ENCODE data around the gene ZNF609.

ZNF609 gene, protein sequence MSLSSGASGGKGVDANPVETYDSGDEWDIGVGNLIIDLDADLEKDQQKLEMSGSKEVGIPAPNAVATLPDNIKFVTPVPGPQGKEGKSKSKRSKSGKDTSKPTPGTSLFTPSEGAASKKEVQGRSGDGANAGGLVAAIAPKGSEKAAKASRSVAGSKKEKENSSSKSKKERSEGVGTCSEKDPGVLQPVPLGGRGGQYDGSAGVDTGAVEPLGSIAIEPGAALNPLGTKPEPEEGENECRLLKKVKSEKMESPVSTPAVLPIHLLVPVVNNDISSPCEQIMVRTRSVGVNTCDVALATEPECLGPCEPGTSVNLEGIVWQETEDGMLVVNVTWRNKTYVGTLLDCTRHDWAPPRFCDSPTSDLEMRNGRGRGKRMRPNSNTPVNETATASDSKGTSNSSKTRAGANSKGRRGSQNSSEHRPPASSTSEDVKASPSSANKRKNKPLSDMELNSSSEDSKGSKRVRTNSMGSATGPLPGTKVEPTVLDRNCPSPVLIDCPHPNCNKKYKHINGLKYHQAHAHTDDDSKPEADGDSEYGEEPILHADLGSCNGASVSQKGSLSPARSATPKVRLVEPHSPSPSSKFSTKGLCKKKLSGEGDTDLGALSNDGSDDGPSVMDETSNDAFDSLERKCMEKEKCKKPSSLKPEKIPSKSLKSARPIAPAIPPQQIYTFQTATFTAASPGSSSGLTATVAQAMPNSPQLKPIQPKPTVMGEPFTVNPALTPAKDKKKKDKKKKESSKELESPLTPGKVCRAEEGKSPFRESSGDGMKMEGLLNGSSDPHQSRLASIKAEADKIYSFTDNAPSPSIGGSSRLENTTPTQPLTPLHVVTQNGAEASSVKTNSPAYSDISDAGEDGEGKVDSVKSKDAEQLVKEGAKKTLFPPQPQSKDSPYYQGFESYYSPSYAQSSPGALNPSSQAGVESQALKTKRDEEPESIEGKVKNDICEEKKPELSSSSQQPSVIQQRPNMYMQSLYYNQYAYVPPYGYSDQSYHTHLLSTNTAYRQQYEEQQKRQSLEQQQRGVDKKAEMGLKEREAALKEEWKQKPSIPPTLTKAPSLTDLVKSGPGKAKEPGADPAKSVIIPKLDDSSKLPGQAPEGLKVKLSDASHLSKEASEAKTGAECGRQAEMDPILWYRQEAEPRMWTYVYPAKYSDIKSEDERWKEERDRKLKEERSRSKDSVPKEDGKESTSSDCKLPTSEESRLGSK (N-terminal part only)

DNA sequence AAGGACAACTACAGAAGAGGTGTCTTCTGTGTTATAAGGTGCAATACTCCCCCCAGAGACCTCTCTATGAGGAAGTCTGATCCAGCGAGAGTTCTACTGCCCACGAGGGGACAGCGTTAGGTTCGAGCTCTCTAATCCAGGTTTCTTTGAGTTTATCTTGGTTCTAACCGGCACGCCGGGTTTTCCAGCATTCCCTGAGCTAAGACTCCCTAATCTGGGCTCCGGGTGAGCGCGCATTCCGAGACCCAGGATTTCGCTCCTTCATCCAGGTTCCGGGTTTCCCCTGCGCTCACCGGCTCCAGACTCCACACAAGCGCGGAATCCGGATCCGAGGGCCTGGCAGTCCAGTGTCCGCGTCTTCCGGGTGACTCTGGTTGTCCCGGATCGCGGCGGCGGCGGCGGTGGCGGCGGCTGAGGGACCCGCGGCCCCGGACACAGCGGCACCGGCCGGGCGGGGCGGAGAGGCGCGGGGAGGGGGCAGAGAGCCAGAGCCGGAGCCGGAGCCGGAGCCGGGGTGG is at the start of gene ZNF609:
ZNF609 (plus strand) TSS at position 373 of the 518 bp plus-strand sequence. CDS start 38,842 bp downstream, outside the sequence.
- DNase-seq, result peak; percentile 93

DNA sequence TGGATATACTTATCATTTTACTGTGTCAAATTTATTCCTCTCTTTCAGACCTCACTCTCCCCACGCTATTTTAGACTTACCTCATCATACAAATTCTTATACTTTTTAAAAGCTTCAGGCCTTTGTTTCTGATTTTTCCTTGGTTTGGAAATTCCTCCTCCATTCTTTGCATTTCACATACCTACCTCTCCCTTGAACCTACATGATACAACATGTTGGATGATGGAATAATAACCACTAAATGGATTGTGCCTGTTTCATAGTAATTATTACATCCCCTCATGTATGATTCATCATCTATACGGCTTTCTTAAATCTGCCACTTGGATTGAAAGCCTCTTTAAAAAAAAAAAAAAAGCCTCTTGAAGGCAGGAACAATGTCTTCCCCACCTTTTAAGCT is 48.2 kb upstream of the ZNF609 start:
- no peak for DNase-seq

DNA sequence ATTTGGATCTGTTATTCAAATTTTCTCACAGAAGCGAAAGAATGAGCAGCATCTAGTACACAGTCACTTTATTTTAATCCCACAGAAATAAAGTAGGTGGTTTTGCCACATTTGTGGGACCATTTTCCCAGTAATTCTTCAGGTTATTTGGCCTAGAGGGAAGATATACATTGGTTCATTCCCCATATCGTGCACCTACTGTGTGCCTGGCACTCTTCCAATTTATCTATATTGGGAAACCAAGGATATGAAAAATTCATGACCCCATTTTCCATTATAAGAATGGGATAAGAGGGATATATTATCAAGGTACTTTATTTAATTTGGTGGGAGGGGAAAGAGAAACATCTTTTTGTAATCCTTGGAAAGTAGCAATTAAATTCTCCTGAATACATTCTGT is 37.7 kb upstream of the ZNF609 start:
- DNase-seq, result no peak

DNA sequence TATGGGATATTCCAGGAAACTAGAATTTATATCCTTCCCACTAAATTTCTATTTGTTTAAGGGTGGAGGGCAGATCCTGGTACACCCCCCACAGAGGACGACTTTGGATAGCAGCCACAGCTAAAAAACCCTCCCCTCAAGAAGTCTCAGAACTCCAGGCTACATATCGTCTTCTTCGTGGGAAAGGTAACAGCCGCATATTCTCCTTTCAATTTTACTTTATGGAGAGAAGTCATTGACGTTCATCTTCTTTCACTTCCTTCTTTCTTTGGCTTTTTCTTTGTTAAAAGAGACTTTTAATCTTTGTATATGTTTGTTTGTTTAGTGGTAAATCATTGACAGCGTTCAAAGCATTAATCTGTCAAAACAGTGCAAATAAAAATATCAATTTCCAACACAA is 36.4 kb upstream of the ZNF609 start:
- DNase-seq, result no peak

DNA sequence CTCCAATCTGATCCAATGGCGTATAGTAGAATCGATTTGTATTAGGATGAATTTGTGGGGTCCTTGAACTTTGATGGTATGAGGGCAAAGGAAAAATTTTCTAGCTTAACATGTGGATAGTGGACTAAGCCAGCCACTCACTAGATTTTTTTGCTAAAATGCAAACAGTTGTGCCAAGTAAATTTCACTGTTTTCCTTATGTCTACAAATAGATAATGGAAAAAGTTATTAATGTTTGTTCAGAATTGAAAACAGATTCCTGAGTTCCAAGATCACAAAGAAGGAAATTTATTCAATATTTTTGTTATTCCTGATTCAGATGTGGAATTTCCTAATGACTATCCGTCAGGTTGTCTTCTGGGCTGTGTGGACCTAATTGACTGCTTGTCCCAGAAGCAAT is 35.2 kb upstream of the ZNF609 start:
- no peak for DNase-seq

DNA sequence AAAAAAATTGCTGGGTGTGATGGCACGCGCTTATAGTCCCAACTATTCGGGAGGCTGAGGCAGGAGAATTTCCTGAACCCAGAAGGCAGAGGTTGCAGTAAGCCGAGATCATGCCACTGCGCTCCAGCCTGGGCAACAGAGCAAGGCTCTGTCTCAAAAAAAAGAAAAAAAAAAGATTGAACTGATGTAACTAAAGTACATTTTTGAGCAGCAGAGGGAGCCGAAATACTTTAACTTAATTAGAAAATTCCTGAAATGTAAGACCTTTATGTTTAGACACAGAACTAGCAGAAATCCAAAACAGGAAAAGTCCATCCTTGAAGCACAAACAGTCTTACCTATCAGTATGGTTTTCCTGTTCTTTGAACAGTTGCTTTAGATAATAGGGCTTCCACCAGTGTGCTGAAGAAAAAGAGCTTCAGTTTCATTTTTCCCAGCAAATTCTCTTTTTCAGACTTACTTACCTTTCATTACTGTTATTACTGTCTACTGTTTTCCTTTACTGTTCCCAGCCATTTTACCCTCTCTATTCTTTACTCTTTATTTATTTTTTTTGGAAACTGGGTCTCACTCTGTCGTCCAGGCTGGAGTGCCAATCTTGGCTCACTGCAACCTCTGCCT is 33.4 kb upstream of the ZNF609 start:
- peak; percentile 51 for DNase-seq

DNA sequence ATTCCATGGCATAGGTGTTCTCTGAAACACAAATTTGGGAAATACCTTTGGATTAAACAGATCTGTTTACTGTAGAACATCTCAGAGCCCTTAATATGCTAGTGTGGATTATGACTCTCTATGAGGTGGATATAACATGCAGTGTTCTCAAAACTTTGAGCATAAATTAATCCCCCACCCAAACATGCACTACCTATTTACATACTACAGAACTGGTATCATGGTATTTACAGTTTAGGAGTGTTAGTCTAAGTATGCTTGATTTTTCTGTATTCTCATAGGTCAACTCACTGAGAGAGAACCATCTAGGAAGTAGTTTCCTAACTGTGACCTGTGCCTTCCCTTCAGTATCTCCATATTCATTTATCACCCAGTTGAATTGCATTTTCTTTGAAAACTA is 30.9 kb upstream of the ZNF609 start:
- DNase-seq, result no peak

DNA sequence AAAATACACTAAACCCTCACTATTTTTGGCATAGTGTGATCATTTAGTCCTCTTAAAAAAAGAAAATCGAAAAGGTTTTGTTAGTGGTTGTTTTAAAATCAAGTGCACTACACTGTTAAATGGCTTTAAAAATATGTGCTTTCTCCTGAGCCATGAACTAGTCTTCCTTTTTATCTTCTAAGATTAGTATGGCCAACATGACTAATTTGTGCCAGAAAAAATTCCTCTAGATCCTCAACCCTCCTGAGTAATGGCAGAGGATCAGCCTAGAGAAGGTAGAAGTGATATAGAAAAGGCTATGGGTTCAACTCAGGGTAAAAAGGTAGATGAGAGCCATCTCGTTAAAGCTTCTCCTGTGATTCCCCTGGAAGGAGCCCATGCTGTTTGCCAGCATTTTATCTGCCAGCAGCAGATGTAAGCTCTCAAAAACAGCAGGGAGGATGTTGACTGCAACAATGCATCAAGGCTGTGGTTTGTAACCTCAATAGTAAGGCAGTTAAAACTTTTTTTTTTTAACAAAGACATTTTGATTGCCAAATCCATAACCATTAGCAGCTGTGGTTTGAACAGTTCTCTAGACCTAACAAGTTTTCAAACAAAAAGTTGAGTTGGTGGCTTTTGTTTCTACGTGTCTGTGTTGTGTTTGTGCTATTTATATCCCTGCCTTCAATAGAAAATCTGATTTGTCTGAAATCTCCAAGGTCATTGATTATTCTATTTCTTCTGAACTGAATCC is 30.2 kb upstream of the ZNF609 start:
- DNase-seq, result peak; percentile 71

DNA sequence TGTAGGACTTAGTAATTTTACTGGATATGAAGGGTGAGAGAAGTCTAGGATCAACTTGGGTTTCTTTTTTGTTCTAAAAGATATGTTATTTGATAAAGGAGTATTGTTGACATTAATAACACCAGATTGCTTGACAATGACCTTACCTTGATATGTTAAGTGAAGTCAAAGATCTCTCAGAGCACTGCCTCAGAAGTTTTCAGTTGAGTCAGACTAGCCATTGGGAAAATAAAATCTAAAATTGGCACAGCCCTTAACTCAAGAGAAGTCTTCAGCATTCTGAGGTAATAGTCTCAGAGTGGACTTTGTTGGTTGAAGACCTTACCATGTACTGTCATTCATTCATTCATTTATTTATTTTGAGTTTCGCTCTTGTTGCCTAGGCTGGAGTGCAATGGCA is 22.4 kb upstream of the ZNF609 start:
- DNase-seq, result no peak

DNA sequence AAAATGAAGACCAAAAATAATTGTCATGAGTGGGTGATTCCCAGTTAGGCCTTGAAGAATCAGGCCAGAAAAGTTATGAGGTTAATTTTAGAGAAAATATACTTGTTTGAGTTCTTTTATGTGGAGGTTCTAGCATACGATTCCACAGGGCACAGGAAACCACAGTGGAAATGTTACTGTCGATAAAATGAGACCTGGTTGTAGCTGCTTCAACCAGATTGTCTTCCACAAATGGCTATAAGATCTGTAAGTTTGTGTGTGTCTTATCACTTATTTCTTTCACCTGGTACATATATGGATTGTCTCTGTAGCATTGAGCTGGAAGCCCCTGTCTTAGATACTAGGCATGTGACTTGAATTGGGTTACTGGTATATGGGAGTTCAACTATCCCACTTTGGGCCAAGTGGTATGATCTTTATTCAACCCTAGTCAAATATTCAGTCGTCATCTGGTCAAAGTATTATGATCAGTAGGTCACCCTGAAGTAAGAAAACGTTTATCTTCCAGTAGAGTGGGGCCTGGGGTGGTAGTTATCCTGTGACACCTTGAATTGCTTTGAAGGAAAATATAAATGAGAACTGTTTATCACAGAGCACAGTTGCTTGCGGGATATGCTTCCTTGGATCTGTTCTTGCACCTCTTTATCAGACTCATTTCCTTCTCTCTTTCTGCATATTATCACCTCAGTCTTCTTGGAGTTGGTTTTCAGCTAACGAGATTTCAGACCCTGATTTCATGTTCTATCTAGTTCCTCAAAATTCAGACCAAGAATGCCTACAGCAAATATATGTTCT is 21.5 kb upstream of the ZNF609 start:
- DNase-seq, result no peak

DNA sequence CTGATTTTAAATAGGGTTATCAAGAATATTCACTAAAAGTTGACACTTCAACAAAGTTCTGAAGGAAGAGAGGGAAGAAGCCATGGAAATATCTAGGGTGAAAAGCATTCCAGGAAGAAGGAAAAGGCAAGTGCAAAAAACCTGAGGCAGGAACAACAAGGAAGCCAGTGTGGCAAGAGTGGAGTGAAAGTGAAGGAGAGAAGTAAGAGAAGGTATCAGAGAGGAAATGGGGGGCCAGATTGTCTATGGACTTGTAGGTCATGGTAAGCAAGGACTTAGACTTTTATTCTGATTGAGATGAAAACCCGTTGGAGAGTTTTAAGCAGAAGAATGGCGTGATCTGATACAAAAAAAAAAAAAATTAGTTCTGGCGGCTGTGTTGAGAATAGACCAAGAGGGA is 18.5 kb upstream of the ZNF609 start:
- no peak for DNase-seq

DNA sequence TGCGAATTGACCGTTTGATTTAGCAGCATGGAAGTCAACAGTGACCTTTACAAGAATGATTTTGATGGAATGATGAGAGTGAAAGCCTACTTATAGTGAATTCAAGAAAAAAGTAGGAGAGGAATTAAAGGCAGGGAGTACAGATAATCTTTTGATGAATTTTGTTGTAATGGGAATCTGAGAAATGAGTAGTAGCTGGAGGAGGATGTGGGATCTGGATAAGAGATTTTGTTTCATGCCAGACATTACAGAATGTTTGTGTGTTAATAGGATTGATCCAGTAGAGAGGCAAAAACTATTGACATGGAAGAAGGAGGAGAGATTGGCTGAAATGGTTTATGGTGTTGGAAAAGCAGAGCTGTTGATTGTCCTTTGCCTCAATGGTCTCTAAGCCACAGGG is 17.4 kb upstream of the ZNF609 start:
- DNase-seq, result no peak

DNA sequence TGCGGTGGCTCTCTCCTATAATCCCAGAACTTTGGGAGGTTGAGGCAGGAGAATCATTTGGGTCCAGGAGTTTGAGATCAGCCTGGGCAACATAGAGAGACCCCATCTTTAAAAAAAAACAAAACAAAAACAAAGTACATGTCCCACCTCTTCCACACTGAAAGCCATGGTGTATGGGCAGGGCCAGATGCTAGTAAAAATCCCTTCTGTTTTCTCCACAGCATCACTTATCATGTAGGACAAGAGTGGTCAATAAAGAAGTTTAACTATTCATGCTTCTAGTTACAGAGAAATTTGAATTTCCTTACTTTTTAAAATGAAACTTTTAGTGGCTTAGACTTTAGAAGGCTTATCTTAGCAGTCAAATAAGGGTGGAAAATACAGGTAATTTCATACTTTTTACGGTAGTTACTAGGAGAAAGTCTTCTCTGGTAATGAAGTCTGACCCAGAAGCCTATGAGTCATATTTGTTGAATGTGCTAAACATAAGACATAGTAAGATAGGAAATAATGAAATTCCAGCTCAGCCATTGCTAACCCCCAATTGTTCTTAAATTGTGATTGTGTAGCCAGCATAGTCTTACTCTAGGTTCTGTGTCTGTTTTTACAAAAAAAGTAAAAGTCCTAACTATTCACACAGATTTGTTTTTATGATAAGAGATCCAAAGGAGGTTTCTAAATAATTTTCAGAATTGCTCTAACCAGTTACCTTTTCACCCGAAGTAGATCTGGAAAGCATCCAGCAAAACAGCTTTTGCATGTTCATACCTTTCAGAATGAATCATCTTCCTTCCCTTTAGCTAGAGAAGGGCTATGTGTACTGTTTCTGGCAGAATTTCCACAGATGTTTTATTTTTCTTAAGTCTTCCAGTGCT is 16.4 kb upstream of the ZNF609 start:
- DNase-seq, result peak; percentile 25

DNA sequence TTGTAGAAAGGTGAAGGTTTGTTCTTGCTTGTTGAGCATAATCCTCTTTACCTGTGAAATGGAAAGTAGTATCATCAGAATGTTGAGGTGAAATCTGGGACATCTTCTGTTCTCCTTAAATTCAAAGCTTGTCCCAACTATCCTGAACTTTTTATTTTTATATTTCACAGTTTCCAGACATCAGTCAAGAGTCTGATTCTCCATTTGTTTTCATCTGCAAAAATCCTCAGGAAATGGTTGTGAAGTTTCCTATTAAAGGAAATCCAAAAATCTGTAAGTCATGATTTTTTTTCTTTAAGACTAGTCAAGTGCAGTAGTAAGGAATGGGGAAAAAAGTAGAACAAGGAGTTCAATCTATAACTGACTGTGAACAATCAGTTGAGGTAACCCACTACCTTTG is 15.5 kb upstream of the ZNF609 start:
- DNase-seq, result no peak

DNA sequence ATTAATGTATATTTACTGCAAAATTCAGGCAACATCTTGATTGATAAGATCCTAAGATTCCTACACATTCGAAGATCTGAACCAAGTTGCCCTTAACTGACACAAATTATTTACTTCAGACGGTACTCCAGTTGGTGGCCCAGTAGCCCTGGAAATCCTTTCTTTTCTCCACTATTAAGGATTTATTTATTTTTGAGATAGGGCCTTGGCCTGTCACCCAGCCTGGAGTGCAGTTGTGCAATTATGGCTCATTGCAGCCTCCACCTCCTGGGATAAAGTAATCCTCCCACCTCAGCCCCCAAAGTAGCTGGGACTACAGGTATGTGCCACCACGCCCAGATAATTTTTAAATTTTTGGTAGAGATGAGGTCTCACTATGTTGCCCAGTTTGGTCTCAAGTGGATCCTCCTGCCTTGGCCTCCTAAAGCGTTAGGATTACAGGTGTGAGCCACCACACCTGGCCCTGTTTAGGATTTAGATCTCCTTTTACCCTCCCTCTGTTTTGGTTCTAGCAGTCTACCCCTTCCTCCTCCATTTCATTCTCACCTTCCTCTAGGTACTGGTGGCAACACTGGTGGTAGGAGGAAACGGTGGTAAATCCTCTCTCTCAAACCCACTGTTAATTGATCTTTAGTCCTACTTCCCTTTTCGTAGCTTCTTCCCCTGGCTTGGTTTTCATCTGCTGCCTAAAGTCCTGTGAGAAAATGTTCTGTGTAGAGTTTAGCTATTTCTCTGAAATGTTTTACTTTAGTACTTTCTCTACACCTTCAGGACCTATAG is 12.7 kb upstream of the ZNF609 start:
- DNase-seq, result no peak

DNA sequence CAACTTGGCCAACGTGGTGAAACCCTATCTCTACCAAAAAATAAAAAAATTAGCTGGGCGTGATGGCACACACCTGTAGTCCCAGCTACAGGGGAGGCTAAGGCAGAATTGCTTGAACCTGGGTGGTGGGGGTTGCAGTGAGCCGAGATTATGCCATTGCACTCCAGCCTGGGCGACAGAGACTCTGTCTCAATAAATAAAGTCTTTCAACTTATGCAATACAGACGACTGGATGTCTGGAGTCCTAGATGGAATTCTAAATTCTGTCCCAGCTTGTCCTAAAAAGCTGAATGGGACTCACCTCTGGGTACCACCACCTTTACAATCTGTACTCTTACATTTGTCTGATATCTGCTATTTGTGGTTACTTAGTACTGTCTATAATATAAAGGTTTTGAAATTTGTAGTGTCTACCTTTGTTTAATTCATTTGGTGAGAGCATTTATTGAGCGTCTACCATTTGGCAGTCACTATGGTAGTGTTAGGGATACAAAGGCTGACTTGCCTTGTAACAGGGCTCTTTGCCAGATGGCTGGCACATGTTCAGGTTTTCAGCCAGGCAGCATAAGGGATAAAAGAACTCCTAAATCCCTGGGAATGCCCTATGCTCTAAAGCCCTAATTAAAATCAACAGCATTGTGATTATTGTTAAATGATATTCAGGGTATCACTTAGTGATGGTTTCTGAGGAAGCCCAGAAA is 7.2 kb upstream of the ZNF609 start:
- peak; percentile 87 for DNase-seq

DNA sequence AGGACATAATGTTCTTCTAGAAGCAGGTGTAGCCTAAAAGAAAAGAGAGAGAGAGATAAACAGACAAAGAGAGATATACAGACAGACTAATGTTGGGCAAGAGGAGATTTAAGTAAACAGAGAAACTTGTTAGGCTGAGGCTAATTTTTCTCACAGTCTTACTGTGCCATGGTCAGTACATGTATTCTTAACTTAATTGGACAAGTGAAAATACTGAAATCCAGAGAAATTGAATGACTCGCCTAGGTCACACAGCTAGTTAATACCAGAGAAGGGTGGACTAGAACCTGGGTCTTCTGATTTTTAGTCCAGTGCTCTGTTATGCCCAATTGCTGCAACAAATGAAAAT is 6.7 kb upstream of the ZNF609 start:
- no peak for DNase-seq

DNA sequence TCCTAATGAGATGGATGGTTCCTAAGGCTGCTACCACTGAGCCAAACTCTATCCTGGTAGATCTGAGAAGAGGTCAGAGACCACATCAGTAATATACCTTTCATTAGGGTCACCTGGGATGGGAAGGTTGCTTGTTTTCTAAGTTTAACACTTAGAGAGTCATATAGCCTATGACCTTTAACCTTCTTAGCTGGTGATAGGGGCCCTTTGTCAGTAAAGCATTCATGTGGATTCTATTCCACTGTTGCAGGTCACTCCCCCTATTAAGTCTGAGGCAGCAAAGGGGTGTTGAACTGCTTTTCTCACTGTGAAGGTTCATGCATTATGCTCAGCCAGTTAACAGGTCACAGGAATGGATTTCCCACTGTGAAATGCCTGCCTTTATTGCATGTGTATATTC is 6.1 kb upstream of the ZNF609 start:
- no peak for DNase-seq

DNA sequence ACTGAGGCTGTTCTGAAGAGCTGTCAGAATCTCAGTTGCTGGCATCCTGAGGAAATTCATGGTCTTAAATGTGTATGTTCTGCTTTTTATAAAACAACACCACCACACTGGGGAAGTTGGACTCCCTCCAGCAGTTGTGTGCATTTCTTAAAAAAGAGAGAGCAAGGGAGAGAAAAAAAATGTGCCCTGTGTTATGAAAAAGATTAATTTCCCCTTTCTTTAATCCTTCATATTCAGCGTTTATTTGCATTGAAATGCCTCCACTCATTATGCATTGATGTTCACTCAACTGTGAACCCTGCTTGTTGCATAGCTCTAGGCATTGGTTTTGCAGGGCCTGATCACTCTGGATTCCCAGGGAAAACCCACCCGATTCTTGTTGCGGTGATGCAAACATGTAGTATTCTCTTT is 4.4 kb upstream of the ZNF609 start:
- no peak for DNase-seq

All from NCI-H2171 treated with DMSO at 0.1 percent for 48 hours (cell line).